Trophoblast cell (in vitro differentiated cells and primary cell): ENCODE results near the gene TET3.

Source experiments
- DNase-seq, 2 donors: peaks; one replicate each; pipeline ENCODE4 v3.0.0-alpha.2; 2016
- H2AFZ ChIP-seq: 2 replicates; pipeline ENCODE4 v1.6.1; 2013; ENCODE audit warnings: low read length, moderate library complexity, mild to moderate bottlenecking; ENCODE audit not compliant: insufficient read depth, poor library complexity
- H2AK5ac ChIP-seq: 2 replicates; pipeline ENCODE4 v1.6.1; 2013; ENCODE audit warnings: mild to moderate bottlenecking, low read length
- H2BK120ac ChIP-seq: 2 replicates; pipeline ENCODE4 v1.6.1; 2013; ENCODE audit warnings: low read length, mild to moderate bottlenecking, moderate library complexity; ENCODE audit not compliant: insufficient read depth, poor library complexity
- H2BK12ac ChIP-seq: 2 replicates; pipeline ENCODE4 v1.6.1; 2013; ENCODE audit warnings: mild to moderate bottlenecking, low read length, moderate library complexity
- H2BK5ac ChIP-seq: 2 replicates; pipeline ENCODE4 v1.6.1; 2013; ENCODE audit warnings: low read length, low read depth, moderate library complexity, mild to moderate bottlenecking; ENCODE audit not compliant: poor library complexity
- H3K14ac ChIP-seq: 2 replicates; pipeline ENCODE4 v1.6.1; 2013; ENCODE audit warnings: mild to moderate bottlenecking, low read length
- H3K18ac ChIP-seq: 2 replicates; pipeline ENCODE4 v1.6.1; 2013; ENCODE audit warnings: mild to moderate bottlenecking, low read length
- H3K23ac ChIP-seq: 2 replicates; pipeline ENCODE4 v1.6.1; 2013; ENCODE audit warnings: low read length
- H3K27ac ChIP-seq: 2 replicates; pipeline ENCODE4 v1.5.1; 2013; ENCODE audit warnings: low read depth, mild to moderate bottlenecking, inconsistent platforms, low read length, moderate library complexity
- H3K27me3 ChIP-seq: 2 replicates; pipeline ENCODE4 v1.6.1; 2013; ENCODE audit warnings: inconsistent platforms, mild to moderate bottlenecking, low read length, moderate library complexity; ENCODE audit not compliant: insufficient read depth
- H3K36me3 ChIP-seq, 2 experiments: 1 replicate in 1 of 2; 2 replicates in 1 of 2; pipeline ENCODE4 v1.6.1; 2013; ENCODE audit warnings: low read length in 2 of 2, mild to moderate bottlenecking in 2 of 2, moderate library complexity in 1 of 2; ENCODE audit not compliant: insufficient read depth in 2 of 2, control insufficient read depth in 1 of 2
- H3K4ac ChIP-seq: 2 replicates; pipeline ENCODE4 v1.6.1; 2013; ENCODE audit warnings: low read depth, mild to moderate bottlenecking, low read length, moderate library complexity
- H3K4me1 ChIP-seq, 2 experiments: 1 replicate in 1 of 2; 2 replicates in 1 of 2; pipeline ENCODE4 v1.6.1; 2013; ENCODE audit warnings: low read length in 2 of 2, mild to moderate bottlenecking in 2 of 2, moderate library complexity in 1 of 2; ENCODE audit not compliant: insufficient read depth in 2 of 2, control insufficient read depth in 1 of 2
- H3K4me2 ChIP-seq: 2 replicates; pipeline ENCODE4 v1.6.1; 2013; ENCODE audit warnings: inconsistent platforms, mild to moderate bottlenecking, low read length, moderate library complexity
- H3K4me3 ChIP-seq: 2 replicates; pipeline ENCODE4 v1.5.1; 2013; ENCODE audit warnings: mild to moderate bottlenecking, low read depth, low read length, inconsistent platforms
- H3K79me1 ChIP-seq: one replicate; pipeline ENCODE4 v1.6.1; 2013; ENCODE audit warnings: low read length
- H3K79me2 ChIP-seq: 2 replicates; pipeline ENCODE4 v1.6.1; 2013; ENCODE audit warnings: low read length, mild to moderate bottlenecking; ENCODE audit not compliant: control insufficient read depth, insufficient read depth, poor library complexity
- H3K9ac ChIP-seq: 2 replicates; pipeline ENCODE4 v1.6.1; 2013; ENCODE audit warnings: mild to moderate bottlenecking, low read length
- H3K9me3 ChIP-seq: 2 replicates; pipeline ENCODE4 v1.6.1; 2013; ENCODE audit warnings: low read depth, mild to moderate bottlenecking, control low read depth, inconsistent platforms, low read length; ENCODE audit not compliant: insufficient read depth
- H4K12ac ChIP-seq: 2 replicates; pipeline ENCODE4 v1.6.1; 2013; ENCODE audit warnings: low read depth, mild to moderate bottlenecking, low read length, moderate library complexity
- H4K8ac ChIP-seq: 2 replicates; pipeline ENCODE4 v1.6.1; 2013; ENCODE audit warnings: low read depth, mild to moderate bottlenecking, low read length, moderate library complexity
- H4K91ac ChIP-seq: one replicate; pipeline ENCODE4 v1.6.1; 2013; ENCODE audit warnings: low read depth, mild to moderate bottlenecking, low read length, moderate library complexity
- WGBS: extraction: QIAGEN DNeasy Blood & Tissue Kit; methylation state at CpG from one replicate; pipeline ENCODE4 v1.1.7; 2013; ENCODE audit warnings: missing lambda C conversion rate; ENCODE audit not compliant: insufficient read length, insufficient coverage; ENCODE audit errors: extremely low coverage; 5-methylcytosine and 5-hydroxymethylcytosine counted together

Gene TET3

GRCh38 chr2:73961823-73962615 lies 22.7 kb upstream of the TET3 start:
- Histone ChIP-seq H2BK12ac (no peak overlapping the region), H2BK5ac (no peak overlapping the region), H2AK5ac (no peak overlapping the region), H4K8ac (no peak overlapping the region), H3K14ac (no peak overlapping the region), H3K27ac (no peak overlapping the region), H2BK120ac (no peak overlapping the region), H3K23ac (no peak overlapping the region), H3K18ac (no peak overlapping the region), H3K79me1 (no peaks in the 10 kb centered on the region), H3K79me2 (no peaks in the 10 kb centered on the region), H3K4me2 (no peak overlapping the region), H3K9me3 (no peaks in the 10 kb centered on the region), H4K12ac (no peak overlapping the region), H3K4ac (no peak overlapping the region), H3K4me1 (no peaks in the 10 kb centered on the region), H2AFZ (no peak overlapping the region), H3K4me3 (no peak overlapping the region), H4K91ac (no peak overlapping the region), H3K9ac (no peak overlapping the region), H3K36me3 (peaks cover 2 to 20% of the 10 kb centered on the region in 2 experiments), H3K27me3 (no peaks in the 10 kb centered on the region)
- peak; percentile 65 to 96 for DNase-seq
- no CpG with 5 or more reads among the region's 12 CpGs for WGBS

- no peak overlapping the region for H3K14ac ChIP-seq
- H2BK5ac ChIP-seq: no peak overlapping the region
- no peak overlapping the region for H4K12ac ChIP-seq
- H3K18ac ChIP-seq: no peak overlapping the region
- H2AK5ac ChIP-seq: no peak overlapping the region
- H3K27me3 ChIP-seq: no peaks in the 10 kb centered on the region
- H2BK12ac ChIP-seq: no peak overlapping the region
- no peak overlapping the region for H3K4me2 ChIP-seq
- H3K79me1 ChIP-seq: no peaks in the 10 kb centered on the region
- H3K79me2 ChIP-seq: no peaks in the 10 kb centered on the region
- H2AFZ ChIP-seq: no peak overlapping the region
- H3K23ac ChIP-seq: no peak overlapping the region
- H4K91ac ChIP-seq: no peak overlapping the region
- H3K36me3 ChIP-seq: peaks cover 1 to 16% of the 10 kb centered on the region in 2 experiments
- H3K9ac ChIP-seq: no peak overlapping the region
- H3K9me3 ChIP-seq: no peaks in the 10 kb centered on the region
- H3K27ac ChIP-seq: no peak overlapping the region
- DNase-seq: no peak
- no peak overlapping the region for H3K4me3 ChIP-seq
- WGBS: no CpG with 5 or more reads among the region's 5 CpGs
- no peak overlapping the region for H4K8ac ChIP-seq
- no peaks in the 10 kb centered on the region for H3K4me1 ChIP-seq
- no peak overlapping the region for H2BK120ac ChIP-seq
- H3K4ac ChIP-seq: no peak overlapping the region
These were observed 21.9 kb upstream of the TET3 start for GRCh38 chr2:73962798-73963197.

DNA sequence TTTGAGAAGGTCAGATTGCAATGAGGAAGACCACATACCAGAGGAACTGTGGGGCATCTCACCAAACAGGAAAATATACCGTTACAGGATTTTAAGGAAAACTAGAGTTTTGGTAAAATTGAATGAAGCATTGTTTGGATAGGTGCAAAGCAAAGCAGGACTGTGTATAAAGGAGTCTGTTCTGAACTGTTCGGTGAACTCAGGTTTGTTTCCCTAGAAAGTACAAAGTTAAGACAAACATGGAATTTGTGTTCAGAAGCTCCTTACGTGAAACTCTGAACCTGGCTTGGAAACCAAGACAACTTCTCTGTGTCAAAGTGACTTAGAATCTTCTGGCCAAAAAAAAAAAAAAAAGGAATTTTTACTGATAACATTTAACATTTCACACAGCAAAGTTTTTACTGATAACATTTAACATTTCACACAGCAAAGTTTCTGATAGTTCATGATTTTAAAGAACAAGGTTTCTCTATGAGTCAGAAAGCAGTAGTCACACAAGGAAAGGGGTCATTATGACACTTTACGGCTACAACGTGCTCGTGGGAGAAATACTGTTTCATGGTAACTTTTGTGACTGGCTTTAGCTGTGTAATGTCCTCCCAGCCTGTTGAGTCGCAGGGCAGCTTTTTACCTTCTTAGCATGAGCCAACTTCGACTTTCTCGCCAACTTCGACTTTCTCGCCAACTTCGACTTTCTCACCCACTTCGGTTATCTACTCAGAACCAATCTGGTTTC lies 21.2 kb upstream of the TET3 start:
- peak; percentile 63 to 86 for DNase-seq
- Histone ChIP-seq H4K8ac (no peak overlapping the region), H2BK12ac (no peak overlapping the region), H3K79me2 (no peaks in the 10 kb centered on the region), H4K91ac (no peak overlapping the region), H3K18ac (no peak overlapping the region), H3K9ac (no peak overlapping the region), H3K4ac (no peak overlapping the region), H2BK120ac (no peak overlapping the region), H3K23ac (no peak overlapping the region), H3K4me2 (no peak overlapping the region), H3K9me3 (no peaks in the 10 kb centered on the region), H3K79me1 (no peaks in the 10 kb centered on the region), H3K4me3 (no peak overlapping the region), H2AK5ac (no peak overlapping the region), H3K27ac (no peak overlapping the region), H3K36me3 (peaks cover 1 to 11% of the 10 kb centered on the region in 2 experiments), H2AFZ (no peak overlapping the region), H3K4me1 (no peaks in the 10 kb centered on the region), H3K14ac (no peak overlapping the region), H3K27me3 (no peaks in the 10 kb centered on the region), H4K12ac (no peak overlapping the region), H2BK5ac (no peak overlapping the region)
- WGBS: 100% methylated on average over 3 of the region's 13 CpGs

- H3K79me2 ChIP-seq: no peaks in the 10 kb centered on the region
- H3K14ac ChIP-seq: no peak overlapping the region
- no peak overlapping the region for H2BK12ac ChIP-seq
- H3K9ac ChIP-seq: no peak overlapping the region
- no peak overlapping the region for H4K91ac ChIP-seq
- H4K8ac ChIP-seq: no peak overlapping the region
- no peaks in the 10 kb centered on the region for H3K9me3 ChIP-seq
- H3K79me1 ChIP-seq: no peaks in the 10 kb centered on the region
- peaks cover 0 to 5% of the 10 kb centered on the region in 2 experiments for H3K36me3 ChIP-seq
- no peak overlapping the region for H4K12ac ChIP-seq
- no peak overlapping the region for H3K18ac ChIP-seq
- no peak overlapping the region for H3K23ac ChIP-seq
- H3K4me2 ChIP-seq: no peak overlapping the region
- WGBS: no CpG with 5 or more reads among the region's 2 CpGs
- no peak overlapping the region for H3K27ac ChIP-seq
- no peak overlapping the region for H3K4ac ChIP-seq
- H3K4me1 ChIP-seq: no peaks in the 10 kb centered on the region
- H3K27me3 ChIP-seq: no peaks in the 10 kb centered on the region
- H2AFZ ChIP-seq: no peak overlapping the region
- no peak overlapping the region for H2BK5ac ChIP-seq
- no peak for DNase-seq
- no peak overlapping the region for H2AK5ac ChIP-seq
- H2BK120ac ChIP-seq: no peak overlapping the region
- H3K4me3 ChIP-seq: no peak overlapping the region
These were observed 20.5 kb upstream of the TET3 start for GRCh38 chr2:73964223-73964622.
